Fibroblast of villous mesenchyme (primary cell): Measurements from ENCODE around the gene CD3G. TPM values are rescaled to one million over a fixed set of nuclear protein-coding genes. Genes with fewer than 3 reads are reported as not detected.

Source experiments
- DNase-seq: peaks from one replicate; pipeline ENCODE4 v3.0.0-alpha.2; 2010; ENCODE audit warnings: low read depth
- H3K4me3 ChIP-seq: 2 replicates; pipeline ENCODE4 v1.5.1; 2011; ENCODE audit warnings: low read depth, mild to moderate bottlenecking, low read length
- total RNA-seq: library from RNA; depleted of rRNA; stranded (reverse); fragments of >200 nt; gene quantifications from 2 replicates; pipeline ENCODE4 v1.2.3, GENCODE V29; 2012
- TF ChIP-seq, protein P1 (sequence below): IDR thresholded peaks from 2 replicates; pipeline ENCODE4 v1.5.1; 2012; ENCODE audit warnings: low read depth, mild to moderate bottlenecking, low read length; ENCODE audit not compliant: insufficient read depth

The CD3G gene
- total RNA-seq, 1 donor = not detected

DNA sequence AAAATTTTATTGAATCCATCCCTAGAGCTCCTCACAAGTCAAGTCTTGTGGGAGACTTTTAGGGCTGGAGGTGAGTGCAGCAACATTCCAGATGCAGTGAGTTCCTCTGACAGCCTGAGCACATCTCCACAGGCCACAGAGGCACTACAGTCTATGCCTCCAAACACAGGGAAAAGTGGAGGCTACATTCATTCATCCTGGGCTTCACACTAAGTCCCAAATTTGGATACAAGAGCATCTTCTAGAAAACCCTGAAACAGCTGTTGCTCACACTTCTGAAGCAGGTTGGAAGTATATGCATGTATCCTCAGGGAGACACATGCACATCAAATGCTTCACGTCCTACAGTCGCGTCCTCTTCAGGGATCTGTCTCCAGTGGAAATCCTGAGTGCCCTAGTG, 2.9 kb upstream of the CD3G start:
- no peak overlapping the region for H3K4me3 ChIP-seq
- DNase-seq = no peak
- TF ChIP-seq, protein P1, sequence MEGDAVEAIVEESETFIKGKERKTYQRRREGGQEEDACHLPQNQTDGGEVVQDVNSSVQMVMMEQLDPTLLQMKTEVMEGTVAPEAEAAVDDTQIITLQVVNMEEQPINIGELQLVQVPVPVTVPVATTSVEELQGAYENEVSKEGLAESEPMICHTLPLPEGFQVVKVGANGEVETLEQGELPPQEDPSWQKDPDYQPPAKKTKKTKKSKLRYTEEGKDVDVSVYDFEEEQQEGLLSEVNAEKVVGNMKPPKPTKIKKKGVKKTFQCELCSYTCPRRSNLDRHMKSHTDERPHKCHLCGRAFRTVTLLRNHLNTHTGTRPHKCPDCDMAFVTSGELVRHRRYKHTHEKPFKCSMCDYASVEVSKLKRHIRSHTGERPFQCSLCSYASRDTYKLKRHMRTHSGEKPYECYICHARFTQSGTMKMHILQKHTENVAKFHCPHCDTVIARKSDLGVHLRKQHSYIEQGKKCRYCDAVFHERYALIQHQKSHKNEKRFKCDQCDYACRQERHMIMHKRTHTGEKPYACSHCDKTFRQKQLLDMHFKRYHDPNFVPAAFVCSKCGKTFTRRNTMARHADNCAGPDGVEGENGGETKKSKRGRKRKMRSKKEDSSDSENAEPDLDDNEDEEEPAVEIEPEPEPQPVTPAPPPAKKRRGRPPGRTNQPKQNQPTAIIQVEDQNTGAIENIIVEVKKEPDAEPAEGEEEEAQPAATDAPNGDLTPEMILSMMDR = no peak

- H3K4me3 ChIP-seq = no peak overlapping the region
- DNase-seq = no peak
- TF ChIP-seq, protein P1 = no peak
Measured at GRCh38 chr11:118341815-118342489, 2.2 kb upstream of the CD3G start.

DNA sequence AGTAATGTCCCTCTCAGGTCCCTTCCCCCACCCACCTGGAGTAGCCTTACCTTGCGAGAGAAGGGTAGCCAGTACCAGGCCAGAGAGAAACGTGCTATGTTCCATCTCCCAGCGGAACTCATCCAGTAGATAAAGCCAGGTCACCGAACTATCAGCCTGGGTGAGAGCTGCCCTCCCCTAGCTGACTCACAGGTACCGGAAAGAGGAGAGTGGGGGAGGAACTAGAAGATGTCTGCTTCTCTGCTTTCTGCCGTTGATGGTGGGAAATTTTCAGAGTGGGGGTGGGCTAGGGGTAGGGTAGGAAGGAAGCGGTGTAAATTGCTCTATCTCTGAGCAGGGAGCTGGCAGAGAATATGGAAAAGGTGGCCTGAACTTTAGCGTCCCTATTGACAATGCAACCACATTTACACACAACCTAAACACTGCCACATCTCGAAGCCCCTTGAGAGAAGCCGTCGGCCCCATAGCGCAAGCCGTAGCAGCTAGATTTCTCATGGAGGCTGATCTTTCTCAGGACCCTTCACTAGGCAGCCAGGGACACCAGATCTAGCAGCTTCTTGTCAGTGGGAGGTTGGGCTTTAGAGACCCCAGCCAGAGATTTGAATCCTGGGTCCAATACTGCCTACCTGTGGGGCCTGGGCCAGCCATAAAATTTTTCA, 1.5 kb upstream of the CD3G start, which contains the start of gene CD3D:
TSS of gene CD3D (minus strand) at position 203 of the 659 bp plus-strand sequence. CDS start at position 105, 98 bp downstream.
- TF ChIP-seq, protein P1 = no peak
- DNase-seq = no peak
- H3K4me3 ChIP-seq = no peak within 1 kb of the TSS

DNA sequence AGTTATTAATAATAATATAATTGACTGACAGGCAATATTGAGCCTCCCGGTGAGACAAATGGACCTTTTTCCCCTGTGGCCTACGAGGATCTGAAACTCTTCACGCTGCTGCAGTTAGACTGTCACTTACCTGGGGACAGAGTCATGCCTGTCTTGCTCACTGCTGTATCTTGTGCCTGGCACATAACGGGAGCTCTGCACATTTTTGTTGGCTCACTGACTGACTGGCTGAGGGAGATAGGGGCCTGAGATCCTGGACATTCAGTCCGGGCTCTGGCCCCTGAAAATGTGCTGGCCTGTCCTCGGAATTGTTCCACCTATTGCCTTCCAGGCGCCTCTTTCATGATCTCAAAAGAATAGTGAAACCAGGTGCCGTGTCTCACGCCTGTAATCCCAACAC, 896 bp upstream of the CD3G start:
- TF ChIP-seq, protein P1 = no peak
- DNase-seq = no peak
- no peak overlapping the region for H3K4me3 ChIP-seq

- no peak for DNase-seq
- no peak overlapping the region for H3K4me3 ChIP-seq
- TF ChIP-seq, protein P1 = no peak
Measured at GRCh38 chr11:118349475-118349874, 5.3 kb downstream of the CD3G start.

DNA sequence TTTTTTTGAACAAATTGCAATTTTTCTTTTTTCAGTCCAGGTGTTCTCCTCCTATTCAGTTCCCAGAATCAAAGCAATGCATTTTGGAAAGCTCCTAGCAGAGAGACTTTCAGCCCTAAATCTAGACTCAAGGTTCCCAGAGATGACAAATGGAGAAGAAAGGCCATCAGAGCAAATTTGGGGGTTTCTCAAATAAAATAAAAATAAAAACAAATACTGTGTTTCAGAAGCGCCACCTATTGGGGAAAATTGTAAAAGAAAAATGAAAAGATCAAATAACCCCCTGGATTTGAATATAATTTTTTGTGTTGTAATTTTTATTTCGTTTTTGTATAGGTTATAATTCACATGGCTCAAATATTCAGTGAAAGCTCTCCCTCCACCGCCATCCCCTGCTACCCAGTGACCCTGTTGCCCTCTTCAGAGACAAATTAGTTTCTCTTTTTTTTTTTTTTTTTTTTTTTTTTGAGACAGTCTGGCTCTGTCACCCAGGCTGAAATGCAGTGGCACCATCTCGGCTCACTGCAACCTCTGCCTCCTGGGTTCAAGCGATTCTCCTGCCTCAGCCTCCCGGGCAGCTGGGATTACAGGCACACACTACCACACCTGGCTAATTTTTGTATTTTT, 9.1 kb downstream of the CD3G start:
- peak; percentile 30 for DNase-seq
- TF ChIP-seq, protein P1 = peak; percentile 45
- H3K4me3 ChIP-seq = no peak overlapping the region
